Breast epithelium (tissue), 3 donors: ENCODE data around the gene ASAP2.

Source experiments
- POLR2A ChIP-seq: fragments of 450-650 bp; IDR thresholded peaks from one replicate; pipeline ENCODE4 v1.6.1; 2016; ENCODE audit warnings: antibody characterized with exemption, mild to moderate bottlenecking, moderate library complexity
- POLR2AphosphoS5 ChIP-seq, 3 donors: sonication (generic); formaldehyde crosslinking; IDR thresholded peaks; one replicate each; pipeline ENCODE4 v1.6.1; 2017; ENCODE audit warnings: antibody characterized with exemption in 3 of 3
- TF ChIP-seq, protein P1 (sequence below), 3 donors: fragments of 450-650 bp; IDR thresholded peaks; one replicate each; pipeline ENCODE4 v1.5.1; 2016 to 2017; ENCODE audit warnings: antibody characterized with exemption in 3 of 3, mild to moderate bottlenecking in 3 of 3, moderate library complexity in 3 of 3

DNA sequence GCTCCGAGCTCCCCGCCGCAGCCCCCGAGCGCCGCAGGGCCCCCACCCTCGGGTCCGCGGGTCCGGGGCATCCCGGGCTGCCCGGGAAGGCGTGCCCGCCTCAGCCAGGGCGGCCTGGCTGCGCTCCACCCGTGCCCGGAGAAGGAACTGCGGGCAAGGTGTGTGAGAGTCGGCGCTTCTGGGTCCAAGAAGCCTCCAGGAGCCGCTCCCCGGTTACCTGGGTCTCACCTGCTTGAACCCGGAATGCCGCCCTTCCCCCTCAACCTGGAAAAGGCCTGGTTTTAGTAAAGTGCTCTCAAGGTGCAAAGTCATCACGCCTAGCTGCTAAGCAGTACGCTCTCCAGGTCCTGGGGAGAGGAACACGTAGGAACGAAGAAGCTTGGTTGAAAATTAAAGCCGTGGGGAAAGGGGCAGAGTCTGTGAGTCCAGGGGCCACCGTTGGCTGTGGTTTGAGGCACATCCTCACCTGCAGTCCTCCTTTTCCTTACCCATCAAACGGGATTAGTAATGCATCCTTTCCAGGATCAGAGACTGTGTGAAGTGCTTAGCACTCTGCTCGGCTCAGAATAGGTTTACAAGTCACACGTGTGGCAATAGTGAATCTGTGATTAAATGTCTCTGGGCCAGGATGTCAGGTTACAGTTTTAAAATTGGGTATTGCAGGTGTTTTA lies 1.2 kb downstream of the ASAP2 start:
- TF ChIP-seq POLR2A (no peak), POLR2AphosphoS5 (IDR thresholded peaks at IDR 0.05) (no peak)
- TF ChIP-seq, protein P1, sequence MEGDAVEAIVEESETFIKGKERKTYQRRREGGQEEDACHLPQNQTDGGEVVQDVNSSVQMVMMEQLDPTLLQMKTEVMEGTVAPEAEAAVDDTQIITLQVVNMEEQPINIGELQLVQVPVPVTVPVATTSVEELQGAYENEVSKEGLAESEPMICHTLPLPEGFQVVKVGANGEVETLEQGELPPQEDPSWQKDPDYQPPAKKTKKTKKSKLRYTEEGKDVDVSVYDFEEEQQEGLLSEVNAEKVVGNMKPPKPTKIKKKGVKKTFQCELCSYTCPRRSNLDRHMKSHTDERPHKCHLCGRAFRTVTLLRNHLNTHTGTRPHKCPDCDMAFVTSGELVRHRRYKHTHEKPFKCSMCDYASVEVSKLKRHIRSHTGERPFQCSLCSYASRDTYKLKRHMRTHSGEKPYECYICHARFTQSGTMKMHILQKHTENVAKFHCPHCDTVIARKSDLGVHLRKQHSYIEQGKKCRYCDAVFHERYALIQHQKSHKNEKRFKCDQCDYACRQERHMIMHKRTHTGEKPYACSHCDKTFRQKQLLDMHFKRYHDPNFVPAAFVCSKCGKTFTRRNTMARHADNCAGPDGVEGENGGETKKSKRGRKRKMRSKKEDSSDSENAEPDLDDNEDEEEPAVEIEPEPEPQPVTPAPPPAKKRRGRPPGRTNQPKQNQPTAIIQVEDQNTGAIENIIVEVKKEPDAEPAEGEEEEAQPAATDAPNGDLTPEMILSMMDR (IDR thresholded peaks at IDR 0.05): no peak
